NCI-H1694 treated with DMSO at 0.1 percent for 48 hours (cell line): Measurements from ENCODE around the gene CACNG5.

Experiments
- DNase-seq: peaks from one replicate; lab custom pipeline; 2025; lab: John Stamatoyannopoulos, UW

Gene CACNG5

GRCh38 chr17:66834919-66835454 is at the start of gene CACNG5:
CACNG5 (plus strand) TSS chr17:66835117; CDS start chr17:66877333, 42,216 bp downstream.
- no peak for DNase-seq

GRCh38 chr17:66786107-66786506 is 48.8 kb upstream of the CACNG5 start:
- DNase-seq: no peak

GRCh38 chr17:66787914-66788313 is 47.0 kb upstream of the CACNG5 start:
- DNase-seq: no peak

- DNase-seq: no peak
Measured at GRCh38 chr17:66789093-66789492, 45.8 kb upstream of the CACNG5 start.

GRCh38 chr17:66789961-66790437 is 44.9 kb upstream of the CACNG5 start:
- DNase-seq: no peak

- no peak for DNase-seq
Measured at GRCh38 chr17:66790501-66791061, 44.3 kb upstream of the CACNG5 start.

GRCh38 chr17:66791347-66791746 is 43.6 kb upstream of the CACNG5 start:
- no peak for DNase-seq

GRCh38 chr17:66793814-66794213 is 41.1 kb upstream of the CACNG5 start:
- no peak for DNase-seq

GRCh38 chr17:66795486-66795885 is 39.4 kb upstream of the CACNG5 start:
- DNase-seq: no peak

- DNase-seq: no peak
Measured at GRCh38 chr17:66799849-66800537, 34.9 kb upstream of the CACNG5 start.

GRCh38 chr17:66803474-66803951 is 31.4 kb upstream of the CACNG5 start:
- no peak for DNase-seq

GRCh38 chr17:66805567-66805966 is 29.4 kb upstream of the CACNG5 start:
- DNase-seq: no peak

GRCh38 chr17:66807182-66807581 is 27.7 kb upstream of the CACNG5 start:
- DNase-seq: no peak

GRCh38 chr17:66809408-66809807 is 25.5 kb upstream of the CACNG5 start:
- DNase-seq: no peak

- DNase-seq: no peak
Measured at GRCh38 chr17:66810951-66811682, 23.8 kb upstream of the CACNG5 start.

GRCh38 chr17:66811683-66812054 is 23.2 kb upstream of the CACNG5 start:
- no peak for DNase-seq

GRCh38 chr17:66812571-66812970 is 22.3 kb upstream of the CACNG5 start:
- no peak for DNase-seq

GRCh38 chr17:66813296-66813695 is 21.6 kb upstream of the CACNG5 start:
- DNase-seq: no peak

- DNase-seq: no peak
Measured at GRCh38 chr17:66814026-66814425, 20.9 kb upstream of the CACNG5 start.

GRCh38 chr17:66814570-66814969 is 20.3 kb upstream of the CACNG5 start:
- no peak for DNase-seq

GRCh38 chr17:66817750-66818149 is 17.2 kb upstream of the CACNG5 start:
- no peak for DNase-seq

GRCh38 chr17:66819466-66819865 is 15.5 kb upstream of the CACNG5 start:
- no peak for DNase-seq

- DNase-seq: no peak
Measured at GRCh38 chr17:66822009-66822408, 12.9 kb upstream of the CACNG5 start.
